ENCODE data around the gene GSN.

The GSN gene

DNA sequence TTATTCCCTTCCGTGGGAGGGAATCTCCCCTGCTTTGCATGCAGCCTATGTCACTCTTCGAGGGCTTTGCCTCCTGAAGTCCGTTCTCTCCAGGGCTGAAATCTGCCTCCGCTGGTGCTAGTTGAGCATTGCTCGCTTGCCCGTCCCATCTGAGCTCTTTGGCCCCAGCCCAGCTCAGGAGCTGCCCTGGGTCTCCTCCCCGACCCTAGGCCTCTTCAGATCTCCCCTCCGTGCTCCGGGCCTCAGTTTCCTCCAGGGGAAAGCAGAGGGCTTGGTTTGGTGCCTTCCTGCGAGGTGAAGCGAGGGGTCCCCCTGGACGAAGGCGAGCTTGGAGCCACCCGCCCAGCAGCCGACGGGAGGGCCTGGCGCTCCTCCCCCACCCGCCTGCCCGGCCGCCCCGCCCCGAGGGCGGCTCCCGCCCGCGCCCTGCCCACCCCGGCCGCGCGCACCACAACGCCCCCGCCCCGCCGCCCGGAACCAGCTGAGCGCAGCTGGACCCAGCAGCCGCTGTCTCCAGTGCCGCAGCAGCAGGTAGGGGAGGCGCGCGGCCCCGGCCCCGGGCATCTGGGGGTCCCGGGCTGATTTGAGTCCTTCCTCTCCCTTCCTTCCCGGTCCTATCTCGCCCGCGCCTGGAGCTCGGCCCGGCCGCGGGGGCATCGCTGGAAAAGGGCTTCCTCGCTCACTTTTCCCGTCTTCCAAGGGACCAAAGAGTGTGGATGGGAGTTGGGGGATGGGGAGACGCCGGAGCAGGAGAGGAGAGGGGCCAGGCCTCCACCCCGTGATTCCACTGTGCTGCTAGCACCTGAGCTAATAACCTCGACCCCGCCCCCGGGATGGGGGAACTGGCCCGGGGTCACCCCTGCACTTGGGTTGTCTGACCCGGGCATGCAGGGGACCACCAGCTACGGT lies at the start of gene GSN:
GSN (plus strand) TSS at position 474 of the 909 bp plus-strand sequence. CDS start 33,810 bp downstream, outside the sequence.
- Histone ChIP-seq H3K4me1 (ENCODE audit: control insufficient read depth, insufficient read depth, low read length) (peaks cover 55% of the 10 kb centered on the region), H3K36me3 (ENCODE audit: control insufficient read depth, insufficient read depth, low read length, severe bottlenecking) (no peaks in the 10 kb centered on the region), H3K9ac (ENCODE audit: low read length) (peak within 1 kb of the TSS; percentile 92), H3K9me3 (ENCODE audit: control insufficient read depth, low read length) (no peaks in the 10 kb centered on the region), H3K27me3 (replicated peaks; ENCODE audit: control insufficient read depth, insufficient read depth, low read length) (no peaks in the 10 kb centered on the region), H3K4me3 (ENCODE audit: low read length) (peak within 1 kb of the TSS; percentile 93)
- peak; percentile 92 for DNase-seq (ENCODE audit: low read depth)

- Histone ChIP-seq H3K4me3 (ENCODE audit: low read length) (no peak overlapping the region), H3K9me3 (ENCODE audit: control insufficient read depth, low read length) (no peaks in the 10 kb centered on the region), H3K36me3 (ENCODE audit: control insufficient read depth, insufficient read depth, low read length, severe bottlenecking) (peaks cover 3% of the 10 kb centered on the region), H3K27me3 (replicated peaks; ENCODE audit: control insufficient read depth, insufficient read depth, low read length) (no peaks in the 10 kb centered on the region), H3K4me1 (ENCODE audit: control insufficient read depth, insufficient read depth, low read length) (peaks cover 4% of the 10 kb centered on the region), H3K9ac (ENCODE audit: low read length) (no peak overlapping the region)
- no peak for DNase-seq (ENCODE audit: low read depth)
These were observed 49.5 kb upstream of the GSN start for GRCh38 chr9:121218357-121219027.

DNA sequence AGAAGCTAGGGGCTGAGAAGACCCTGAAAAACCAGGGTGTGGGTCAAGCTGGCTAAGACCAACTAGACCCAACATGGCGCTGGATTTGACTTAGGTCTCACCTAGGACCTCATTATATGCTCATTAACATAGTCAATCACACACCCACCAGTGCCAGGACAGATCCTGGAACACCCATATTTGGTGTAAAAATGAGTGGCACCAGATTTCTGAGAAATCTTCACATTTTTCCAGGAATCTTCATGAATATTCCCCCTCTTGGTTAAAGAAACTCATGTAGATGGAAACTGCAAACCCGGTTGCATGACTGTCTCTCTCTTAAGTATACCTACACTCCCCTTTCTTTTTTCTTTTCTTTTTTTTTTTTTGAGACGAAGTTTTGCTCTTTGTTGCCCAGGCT lies 48.4 kb upstream of the GSN start:
- no peak overlapping the region for H3K4me3 ChIP-seq (ENCODE audit: low read length)

GRCh38 chr9:121220996-121221663 lies 46.8 kb upstream of the GSN start:
- Histone ChIP-seq H3K4me3 (ENCODE audit: low read length) (no peak overlapping the region), H3K4me1 (ENCODE audit: control insufficient read depth, insufficient read depth, low read length) (peaks cover 5% of the 10 kb centered on the region), H3K27me3 (replicated peaks; ENCODE audit: control insufficient read depth, insufficient read depth, low read length) (no peaks in the 10 kb centered on the region), H3K9ac (ENCODE audit: low read length) (no peak overlapping the region), H3K36me3 (ENCODE audit: control insufficient read depth, insufficient read depth, low read length, severe bottlenecking) (peaks cover 3% of the 10 kb centered on the region), H3K9me3 (ENCODE audit: control insufficient read depth, low read length) (no peaks in the 10 kb centered on the region)
- no peak for DNase-seq (ENCODE audit: low read depth)

More for the DNA sequence above, 48.4 kb upstream of the GSN start:
- H3K9ac ChIP-seq (ENCODE audit: low read length) = no peak overlapping the region
- no peaks in the 10 kb centered on the region for H3K27me3 ChIP-seq (replicated peaks; ENCODE audit: control insufficient read depth, insufficient read depth, low read length)
- H3K9me3 ChIP-seq (ENCODE audit: control insufficient read depth, low read length) = no peaks in the 10 kb centered on the region
- peaks cover 4% of the 10 kb centered on the region for H3K4me1 ChIP-seq (ENCODE audit: control insufficient read depth, insufficient read depth, low read length)
- DNase-seq (ENCODE audit: low read depth) = no peak
- peaks cover 3% of the 10 kb centered on the region for H3K36me3 ChIP-seq (ENCODE audit: control insufficient read depth, insufficient read depth, low read length, severe bottlenecking)

DNA sequence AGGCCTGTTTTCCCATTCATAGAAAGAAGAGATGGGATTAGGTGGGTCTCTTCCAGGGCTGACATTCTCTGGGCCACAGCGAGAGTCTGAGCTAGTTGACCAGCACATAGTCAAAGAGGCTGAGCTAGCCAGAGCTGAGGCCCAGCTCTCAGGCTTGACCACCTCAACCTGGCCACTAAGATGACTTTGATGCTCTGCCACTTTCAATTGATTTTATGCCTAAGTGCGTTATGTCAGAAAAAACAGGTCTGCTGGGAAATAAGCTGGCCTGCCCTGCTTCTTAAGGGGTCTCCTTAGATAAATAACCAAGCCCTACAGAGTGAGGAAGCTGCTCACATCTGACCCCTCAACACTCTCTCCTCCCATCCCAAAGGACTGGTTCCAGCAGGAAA lies 46.3 kb upstream of the GSN start:
- DNase-seq (ENCODE audit: low read depth) = no peak
- H3K9ac ChIP-seq (ENCODE audit: low read length) = no peak overlapping the region
- H3K36me3 ChIP-seq (ENCODE audit: control insufficient read depth, insufficient read depth, low read length, severe bottlenecking) = no peaks in the 10 kb centered on the region
- no peak overlapping the region for H3K4me3 ChIP-seq (ENCODE audit: low read length)
- H3K27me3 ChIP-seq (replicated peaks; ENCODE audit: control insufficient read depth, insufficient read depth, low read length) = no peaks in the 10 kb centered on the region
- H3K4me1 ChIP-seq (ENCODE audit: control insufficient read depth, insufficient read depth, low read length) = peaks cover 6% of the 10 kb centered on the region
- H3K9me3 ChIP-seq (ENCODE audit: control insufficient read depth, low read length) = no peaks in the 10 kb centered on the region

DNA sequence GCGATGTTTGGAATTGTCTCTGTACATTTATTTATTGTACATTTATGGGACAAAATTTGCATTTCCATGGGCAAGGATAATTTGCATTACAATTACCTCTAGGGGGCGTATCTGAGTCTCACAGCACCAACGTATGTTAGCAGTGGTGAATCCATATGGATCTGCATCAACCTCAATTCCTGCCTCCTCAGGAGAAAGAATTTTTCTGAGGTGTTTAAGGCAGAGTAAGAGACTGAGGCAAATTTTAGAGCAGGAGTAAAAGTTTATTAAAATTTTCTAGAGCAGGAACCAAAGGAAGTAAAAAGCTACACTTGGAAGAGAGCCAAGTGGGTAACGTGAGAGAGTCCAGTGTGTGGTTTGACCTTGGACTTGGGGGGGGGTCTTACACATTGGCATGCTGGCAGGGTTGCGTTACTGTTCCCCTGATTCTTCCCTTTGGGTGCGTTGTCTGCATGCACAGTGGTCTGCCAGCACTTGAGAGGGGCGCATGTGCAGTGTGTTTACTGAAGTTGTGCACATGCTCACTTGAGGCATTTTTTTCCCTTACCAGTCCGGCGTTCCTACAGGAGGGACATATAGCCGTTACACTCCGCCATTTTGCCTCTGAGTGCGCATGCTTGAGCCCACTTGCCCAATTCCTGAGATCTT lies 45.3 kb upstream of the GSN start:
- no peaks in the 10 kb centered on the region for H3K9me3 ChIP-seq (ENCODE audit: control insufficient read depth, low read length)
- H3K27me3 ChIP-seq (replicated peaks; ENCODE audit: control insufficient read depth, insufficient read depth, low read length) = no peaks in the 10 kb centered on the region
- H3K9ac ChIP-seq (ENCODE audit: low read length) = no peak overlapping the region
- no peak overlapping the region for H3K4me3 ChIP-seq (ENCODE audit: low read length)
- H3K36me3 ChIP-seq (ENCODE audit: control insufficient read depth, insufficient read depth, low read length, severe bottlenecking) = no peaks in the 10 kb centered on the region
- peaks cover 6% of the 10 kb centered on the region for H3K4me1 ChIP-seq (ENCODE audit: control insufficient read depth, insufficient read depth, low read length)
- peak; percentile 89 for DNase-seq (ENCODE audit: low read depth)

GRCh38 chr9:121225240-121225639 lies 42.7 kb upstream of the GSN start:
- H3K9ac ChIP-seq (ENCODE audit: low read length) = no peak overlapping the region
- no peak overlapping the region for H3K4me3 ChIP-seq (ENCODE audit: low read length)
- H3K27me3 ChIP-seq (replicated peaks; ENCODE audit: control insufficient read depth, insufficient read depth, low read length) = no peaks in the 10 kb centered on the region
- H3K36me3 ChIP-seq (ENCODE audit: control insufficient read depth, insufficient read depth, low read length, severe bottlenecking) = no peaks in the 10 kb centered on the region
- H3K4me1 ChIP-seq (ENCODE audit: control insufficient read depth, insufficient read depth, low read length) = peaks cover 6% of the 10 kb centered on the region
- H3K9me3 ChIP-seq (ENCODE audit: control insufficient read depth, low read length) = no peaks in the 10 kb centered on the region
- DNase-seq (ENCODE audit: low read depth) = no peak

DNA sequence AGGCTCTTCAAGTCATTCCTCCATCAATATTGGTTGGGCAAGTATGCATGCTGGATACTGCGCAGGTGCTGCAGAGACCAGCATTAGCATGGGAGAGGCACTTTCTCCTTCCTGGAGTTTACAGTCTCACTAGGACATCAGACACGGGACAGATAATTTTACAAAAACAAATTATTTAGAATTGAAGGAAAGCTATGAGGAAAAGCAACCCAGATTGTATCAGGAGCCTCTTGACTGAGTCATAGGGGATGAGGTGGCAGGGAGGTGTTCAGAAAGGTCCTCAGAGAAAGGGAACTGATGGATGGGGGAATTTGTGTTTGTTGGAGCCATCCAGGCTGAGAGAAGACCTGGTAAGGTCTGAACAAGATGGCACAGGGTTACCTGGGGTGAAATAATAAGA lies 41.8 kb upstream of the GSN start:
- H3K4me1 ChIP-seq (ENCODE audit: control insufficient read depth, insufficient read depth, low read length) = peaks cover 6% of the 10 kb centered on the region
- H3K9me3 ChIP-seq (ENCODE audit: control insufficient read depth, low read length) = no peaks in the 10 kb centered on the region
- no peak overlapping the region for H3K9ac ChIP-seq (ENCODE audit: low read length)
- peak; percentile 33 for DNase-seq (ENCODE audit: low read depth)
- no peaks in the 10 kb centered on the region for H3K36me3 ChIP-seq (ENCODE audit: control insufficient read depth, insufficient read depth, low read length, severe bottlenecking)
- no peak overlapping the region for H3K4me3 ChIP-seq (ENCODE audit: low read length)
- no peaks in the 10 kb centered on the region for H3K27me3 ChIP-seq (replicated peaks; ENCODE audit: control insufficient read depth, insufficient read depth, low read length)

GRCh38 chr9:121227862-121228261 lies 40.1 kb upstream of the GSN start:
- H3K9me3 ChIP-seq (ENCODE audit: control insufficient read depth, low read length) = no peaks in the 10 kb centered on the region
- H3K27me3 ChIP-seq (replicated peaks; ENCODE audit: control insufficient read depth, insufficient read depth, low read length) = no peaks in the 10 kb centered on the region
- peaks cover 2% of the 10 kb centered on the region for H3K4me1 ChIP-seq (ENCODE audit: control insufficient read depth, insufficient read depth, low read length)
- H3K36me3 ChIP-seq (ENCODE audit: control insufficient read depth, insufficient read depth, low read length, severe bottlenecking) = no peaks in the 10 kb centered on the region
- no peak for DNase-seq (ENCODE audit: low read depth)
- H3K4me3 ChIP-seq (ENCODE audit: low read length) = no peak overlapping the region
- H3K9ac ChIP-seq (ENCODE audit: low read length) = no peak overlapping the region

DNA sequence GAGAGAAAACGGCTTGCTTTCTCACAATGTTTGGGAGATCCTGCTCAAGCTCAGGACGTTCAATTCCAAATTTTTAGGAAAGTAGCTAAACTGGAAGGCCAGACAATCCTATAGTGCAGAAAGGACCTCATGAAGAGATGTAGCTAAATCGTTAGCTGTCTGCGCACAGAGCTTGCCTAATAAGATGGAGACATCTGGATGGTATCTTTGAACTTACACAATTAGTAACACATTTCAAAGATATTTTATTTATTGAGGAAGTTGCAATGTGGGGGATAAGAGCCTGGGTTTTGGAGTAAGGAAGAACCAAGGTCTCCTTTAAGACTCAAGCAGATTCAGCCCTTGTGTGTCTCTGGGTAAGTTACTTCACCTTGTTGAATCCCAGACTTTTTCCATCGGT lies 37.7 kb upstream of the GSN start:
- no peak overlapping the region for H3K9ac ChIP-seq (ENCODE audit: low read length)
- H3K4me1 ChIP-seq (ENCODE audit: control insufficient read depth, insufficient read depth, low read length) = peaks cover 2% of the 10 kb centered on the region
- H3K4me3 ChIP-seq (ENCODE audit: low read length) = no peak overlapping the region
- no peak for DNase-seq (ENCODE audit: low read depth)
- no peaks in the 10 kb centered on the region for H3K27me3 ChIP-seq (replicated peaks; ENCODE audit: control insufficient read depth, insufficient read depth, low read length)
- H3K9me3 ChIP-seq (ENCODE audit: control insufficient read depth, low read length) = no peaks in the 10 kb centered on the region
- H3K36me3 ChIP-seq (ENCODE audit: control insufficient read depth, insufficient read depth, low read length, severe bottlenecking) = no peaks in the 10 kb centered on the region

- Histone ChIP-seq H3K9me3 (ENCODE audit: control insufficient read depth, low read length) (no peaks in the 10 kb centered on the region), H3K4me1 (ENCODE audit: control insufficient read depth, insufficient read depth, low read length) (no peaks in the 10 kb centered on the region), H3K27me3 (replicated peaks; ENCODE audit: control insufficient read depth, insufficient read depth, low read length) (no peaks in the 10 kb centered on the region), H3K4me3 (ENCODE audit: low read length) (no peak overlapping the region), H3K36me3 (ENCODE audit: control insufficient read depth, insufficient read depth, low read length, severe bottlenecking) (no peaks in the 10 kb centered on the region), H3K9ac (ENCODE audit: low read length) (no peak overlapping the region)
- no peak for DNase-seq (ENCODE audit: low read depth)
These were observed 35.7 kb upstream of the GSN start for GRCh38 chr9:121232251-121232650.

All from adipocyte (in vitro differentiated cells).